Hair follicle dermal papilla cell (primary cell): ENCODE measurements around the gene FAM3A. TPM values are rescaled to one million over a fixed set of nuclear protein-coding genes. Genes with fewer than 3 reads are reported as not detected.

Source experiments
- small RNA-seq: library from RNA; depleted of rRNA; stranded (forward); fragments of <200 nt; gene quantifications from one replicate; pipeline ENCODE3, GENCODE V24; 2012
- total RNA-seq: library from RNA; depleted of rRNA; stranded (reverse); fragments of >200 nt; gene quantifications from 2 replicates; pipeline ENCODE4 v1.2.3, GENCODE V29; 2012

The FAM3A gene, protein sequence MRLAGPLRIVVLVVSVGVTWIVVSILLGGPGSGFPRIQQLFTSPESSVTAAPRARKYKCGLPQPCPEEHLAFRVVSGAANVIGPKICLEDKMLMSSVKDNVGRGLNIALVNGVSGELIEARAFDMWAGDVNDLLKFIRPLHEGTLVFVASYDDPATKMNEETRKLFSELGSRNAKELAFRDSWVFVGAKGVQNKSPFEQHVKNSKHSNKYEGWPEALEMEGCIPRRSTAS
- total RNA-seq = 25.4 and 28.1 TPM in 2 replicates

DNA sequence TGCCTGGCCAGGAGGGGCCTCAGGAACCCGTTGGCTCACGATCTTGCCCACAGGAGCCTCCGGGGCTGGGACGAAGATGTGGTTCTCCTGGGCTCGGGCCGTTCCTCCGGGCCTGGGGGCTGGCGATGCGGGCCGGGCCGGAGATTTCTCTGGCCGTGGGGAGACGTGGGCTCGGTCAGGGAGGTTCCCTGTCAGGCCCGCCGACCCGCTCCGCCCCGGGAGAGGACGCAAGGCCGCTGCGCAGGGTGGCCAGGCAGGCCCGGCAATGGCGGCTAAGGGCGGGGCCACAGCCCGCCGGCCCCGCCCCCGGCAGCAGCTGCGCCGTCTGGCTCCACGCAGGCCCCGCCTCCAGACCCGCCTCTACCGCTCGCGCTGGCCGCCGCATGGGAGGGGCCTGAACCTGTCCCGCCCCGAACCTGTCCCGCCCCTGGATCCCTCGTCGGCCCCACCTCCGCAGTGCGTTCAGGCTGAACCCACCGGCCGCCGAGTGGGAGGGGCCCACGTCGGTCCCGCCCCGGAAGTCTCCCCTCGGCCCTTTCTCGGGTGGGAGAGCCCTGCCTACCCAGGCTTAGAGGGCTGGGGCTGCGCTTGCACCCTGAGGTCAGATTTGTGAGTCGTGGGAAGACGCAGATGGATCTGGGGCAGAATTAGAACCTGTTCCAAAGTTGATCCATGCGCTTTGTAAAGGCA, at the start of gene FAM3A:
Gene FAM3A (minus strand): TSS at position 267 of the 690 bp plus-strand sequence. CDS start 460 bp downstream, outside the sequence.

DNA sequence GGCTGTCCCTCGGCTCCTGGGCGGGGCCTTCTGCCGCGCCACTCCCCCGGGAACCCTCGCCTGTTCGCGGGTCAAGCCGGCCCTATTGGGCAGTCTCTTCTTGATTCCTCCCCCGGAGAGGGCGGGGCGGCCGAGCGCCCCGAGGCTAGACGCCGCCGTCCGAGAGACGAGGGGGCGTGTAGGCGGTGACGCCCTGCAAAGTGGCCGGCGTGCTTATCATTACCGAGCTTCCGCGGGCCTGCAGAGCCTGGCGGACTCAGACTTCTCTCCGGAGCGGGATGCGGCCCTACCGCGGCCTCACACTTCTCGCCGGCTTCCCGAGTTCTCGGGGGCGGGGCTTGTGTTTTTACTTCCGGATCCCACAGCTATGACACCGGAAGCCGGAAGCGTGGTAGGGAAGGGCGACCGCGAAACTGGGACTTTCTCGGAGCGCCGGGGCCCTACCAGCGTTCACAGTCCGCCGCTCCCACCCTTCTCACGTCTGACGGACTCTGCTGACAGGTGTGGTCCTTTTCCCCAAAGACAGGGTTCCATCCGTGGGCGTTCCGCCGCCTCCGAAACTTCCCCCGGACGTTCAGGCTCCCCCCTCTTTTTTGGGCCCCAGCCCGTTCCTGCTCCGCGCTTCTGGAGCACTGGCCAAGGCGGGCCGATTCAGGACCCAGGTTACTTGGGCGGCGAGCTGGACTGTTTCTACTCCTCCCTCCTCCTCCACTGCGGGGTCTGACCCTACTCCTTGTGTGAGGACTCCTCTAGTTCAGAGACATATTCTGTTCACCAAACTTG, 31.4 kb upstream of the FAM3A start, which contains the start of gene IKBKG:
Gene IKBKG (plus strand): TSS at position 376 of the 783 bp plus-strand sequence. CDS start 4,383 bp downstream, outside the sequence.

DNA sequence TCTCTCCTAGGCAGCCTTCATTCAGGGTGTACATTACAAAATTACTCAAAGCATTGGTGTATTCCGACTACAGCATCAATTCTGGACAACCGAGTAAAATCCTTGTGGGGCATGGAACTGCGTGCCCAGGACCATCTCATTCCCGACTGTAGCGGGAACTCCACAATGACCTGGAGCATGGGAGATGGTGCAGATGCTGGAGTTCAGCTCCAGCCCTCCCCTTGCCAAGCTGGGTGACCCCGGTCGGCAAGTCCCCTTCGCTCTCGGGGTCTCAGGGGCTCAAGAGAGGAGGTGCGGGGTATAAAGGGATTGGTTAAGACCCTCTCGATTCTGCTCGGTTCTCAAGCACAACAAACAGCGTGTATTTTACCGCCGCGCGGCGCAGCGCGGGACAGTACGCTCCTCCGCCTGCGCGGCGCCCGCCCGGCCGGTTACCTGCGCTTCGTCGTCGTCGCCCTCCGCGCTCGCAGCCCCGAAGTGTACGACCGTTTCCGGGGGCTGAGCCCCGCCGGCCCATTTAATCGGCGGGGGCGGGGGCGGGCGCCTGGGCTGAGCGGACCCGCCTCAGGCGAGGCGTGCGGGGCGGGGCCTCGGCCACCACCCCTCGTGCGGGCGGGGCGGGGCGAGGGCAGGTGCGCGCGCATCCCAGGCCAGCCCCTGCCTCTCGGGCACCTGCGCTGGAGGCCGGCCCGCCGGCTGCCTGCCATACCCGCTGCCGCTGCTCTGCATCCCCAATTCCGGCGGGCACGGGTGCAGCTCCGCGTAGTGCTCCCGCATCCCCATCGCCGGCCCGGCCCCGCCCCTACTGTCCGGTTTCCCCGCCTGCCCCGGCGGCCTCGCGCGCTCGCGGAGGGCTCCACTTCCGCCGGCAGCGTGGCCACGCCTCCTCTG, 30.6 kb upstream of the FAM3A start, which contains the start of gene G6PD:
Gene G6PD (minus strand): TSS at position 493 of the 891 bp plus-strand sequence. CDS start 691 bp downstream, outside the sequence.

DNA sequence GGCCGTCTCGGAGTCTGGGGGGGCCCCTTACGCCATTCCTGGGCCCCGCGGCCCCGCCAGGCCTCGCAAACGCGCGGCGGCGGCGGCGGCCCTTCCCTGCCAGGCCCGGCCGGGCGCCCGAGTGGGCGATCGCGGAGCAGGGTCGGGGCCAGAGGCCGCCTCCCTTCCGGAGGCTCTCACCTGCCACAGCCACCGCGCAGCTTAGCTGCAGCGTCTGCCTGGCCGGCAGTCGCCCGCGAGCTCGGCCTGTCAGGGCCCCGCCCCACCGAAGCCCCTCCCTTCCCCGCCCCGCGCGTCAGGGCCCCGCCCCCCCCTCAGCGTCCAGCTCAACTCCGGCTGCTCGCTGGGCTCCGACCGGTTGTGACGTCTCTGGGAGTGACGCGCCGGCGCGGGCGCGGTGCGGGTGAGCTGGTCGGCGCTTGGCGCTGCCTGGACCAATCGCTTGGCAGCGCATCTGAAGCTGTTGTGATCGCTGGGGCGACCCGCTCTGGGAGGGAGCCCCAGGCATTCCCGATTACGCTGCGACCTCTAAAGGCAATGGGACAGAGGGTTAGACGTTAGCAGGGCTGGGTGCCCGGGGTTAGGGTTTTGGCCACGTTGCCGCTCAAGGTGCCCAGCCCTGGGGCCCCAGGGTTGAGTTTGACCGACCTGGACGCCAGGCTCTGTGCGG, 25.5 kb downstream of the FAM3A start, which contains the start of gene SLC10A3:
Gene SLC10A3 (minus strand): TSS at position 216 of the 670 bp plus-strand sequence. CDS start 1,689 bp downstream, outside the sequence.

DNA sequence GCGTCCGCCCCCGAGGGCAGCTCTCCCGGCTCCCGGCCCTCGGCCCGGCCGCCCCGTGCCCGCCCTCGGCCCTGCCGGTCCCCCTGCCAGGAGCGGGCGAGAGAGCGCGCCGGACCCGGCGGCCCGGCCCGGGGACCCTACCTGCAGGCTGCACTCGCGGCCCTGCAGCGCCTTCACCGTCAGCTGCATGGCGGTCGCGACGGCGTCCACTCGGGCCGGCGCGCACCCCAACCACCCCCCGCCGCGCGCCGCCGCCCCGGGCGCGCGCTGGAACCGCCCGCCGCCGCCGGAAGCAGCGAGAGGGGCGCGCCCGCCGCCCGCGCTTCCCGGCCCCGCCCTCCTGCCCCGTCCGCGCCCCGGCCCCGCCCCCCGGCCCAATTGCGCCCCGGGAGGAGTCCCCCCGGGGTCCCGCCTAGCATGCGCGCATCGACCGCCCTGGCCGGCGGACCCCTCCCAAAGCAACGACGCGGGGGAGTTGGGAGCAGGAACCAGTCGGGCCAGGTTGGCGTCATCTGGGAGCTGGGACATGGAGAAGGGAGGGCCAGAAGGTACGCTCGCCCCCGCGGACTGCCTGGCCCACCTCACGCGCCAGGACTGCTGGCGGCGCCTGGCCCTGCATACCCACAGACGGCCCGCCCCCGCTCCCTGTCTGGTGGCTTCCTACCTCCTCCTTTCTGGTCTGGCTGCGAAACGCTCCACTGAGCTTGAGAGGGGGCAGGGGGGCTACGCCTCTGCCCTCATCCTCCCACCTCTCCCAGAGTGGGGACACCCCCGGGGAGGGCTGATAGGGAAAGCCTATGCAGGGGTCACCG, 29.4 kb downstream of the FAM3A start, which contains the start of gene UBL4A:
Gene UBL4A (minus strand): TSS at position 220 of the 812 bp plus-strand sequence. CDS start 31 bp downstream, at position 189.

DNA sequence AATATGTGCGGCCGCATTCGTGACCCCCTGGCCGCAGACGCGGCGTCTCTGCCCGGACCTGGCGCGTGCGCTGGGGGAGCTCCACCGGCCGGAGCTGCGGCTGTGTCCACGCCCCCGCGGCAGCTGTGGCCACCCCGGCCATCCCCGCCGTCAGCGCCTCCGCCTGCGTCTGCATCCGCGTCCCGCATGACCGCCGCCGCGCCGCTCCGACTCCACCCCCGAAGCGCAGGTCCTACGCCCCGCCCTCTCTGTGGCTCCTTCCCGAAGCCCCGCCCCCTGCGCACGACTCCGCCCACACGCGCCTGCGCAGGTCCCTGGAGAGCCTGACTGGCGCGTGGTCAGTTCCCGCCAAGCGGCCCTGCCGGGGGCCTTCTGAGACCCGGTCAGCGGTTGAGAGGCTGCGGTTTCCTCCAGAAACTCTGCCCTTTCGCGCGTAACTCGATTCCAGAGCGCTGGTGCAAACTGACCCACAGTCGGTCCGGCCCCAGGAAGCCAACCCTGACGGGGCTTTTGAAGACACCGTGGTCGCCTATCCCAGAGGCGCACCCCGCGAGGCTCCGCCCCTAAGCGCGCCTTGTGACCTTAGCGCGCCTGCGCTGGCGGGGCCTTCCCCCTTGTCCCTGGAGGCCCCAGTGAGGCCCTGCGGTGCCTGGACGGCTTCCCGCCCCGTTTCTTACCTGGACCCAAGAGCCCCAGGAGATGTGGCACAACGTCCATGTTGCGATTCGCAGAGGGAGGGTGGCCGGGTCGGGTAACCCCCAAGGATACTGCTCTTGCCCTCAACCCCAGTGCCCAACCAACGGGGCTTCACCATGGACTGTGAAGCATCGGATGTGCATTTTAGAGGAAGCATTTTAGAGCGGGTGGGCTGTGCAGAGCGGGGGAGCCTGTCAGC, 37.1 kb downstream of the FAM3A start, which contains the start of gene LAGE3:
Gene LAGE3 (minus strand): TSS at position 554 of the 895 bp plus-strand sequence. CDS start 366 bp downstream, at position 188.

DNA sequence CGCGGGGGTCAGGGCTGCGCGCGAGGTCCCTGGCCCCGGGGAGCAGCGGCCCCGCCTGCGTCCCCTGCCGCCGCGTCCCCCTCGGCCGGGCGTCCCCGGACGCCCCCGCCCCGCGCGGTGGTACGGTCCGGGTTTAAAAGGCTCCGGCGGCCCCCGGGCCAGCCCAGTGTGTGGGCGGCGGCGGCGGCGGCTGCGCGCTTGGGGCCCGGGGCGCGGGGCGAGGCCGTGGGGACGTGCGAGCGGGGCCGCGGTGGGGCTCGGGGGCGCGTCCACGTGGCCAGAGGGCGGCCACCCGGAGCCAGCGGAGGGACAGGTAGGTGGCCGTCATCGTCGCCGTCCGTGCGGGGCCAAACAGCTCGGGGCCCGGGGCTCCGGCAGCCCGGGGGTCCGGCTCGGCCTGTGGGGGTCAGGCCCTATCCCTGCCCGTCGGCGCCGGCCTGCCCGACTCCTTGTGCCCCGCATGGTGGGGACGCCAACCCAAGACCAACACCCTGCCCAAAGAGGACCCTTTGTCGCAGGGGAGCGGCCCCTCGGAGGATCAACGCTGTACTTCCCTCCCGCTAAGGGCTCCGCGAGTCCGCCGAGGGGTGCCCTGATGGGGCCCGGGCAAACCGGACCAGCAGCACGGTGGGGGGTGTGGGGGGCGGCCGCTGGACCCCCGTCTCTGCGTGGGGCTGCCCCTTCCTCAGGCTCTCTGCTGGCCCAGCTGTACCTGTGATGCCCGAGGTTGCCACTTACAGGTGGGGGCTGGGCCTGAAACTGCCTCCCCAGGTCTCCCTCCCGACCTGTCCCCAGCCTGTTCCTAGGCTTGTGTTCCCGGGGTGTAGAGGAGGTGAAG, 57.7 kb downstream of the FAM3A start, which contains the start of gene PLXNA3:
Gene PLXNA3 (plus strand): TSS at position 166 of the 838 bp plus-strand sequence. CDS start 1,903 bp downstream, outside the sequence.

Small RNAs within 50 kb of the gene (small RNA-seq; reads per million reads assigned to genes)
- not detected for gene RN7SL697P

Other genes starting within 250 kb of the FAM3A start
- gene TEX28, start 221.1 kb downstream of the FAM3A start, total RNA-seq = not detected in 2 replicates
- not detected in 2 replicates for gene TKTL1, start 220.4 kb downstream of the FAM3A start, total RNA-seq
- 4,119 and 4,322 TPM in 2 replicates for gene FLNA, start 141.6 kb downstream of the FAM3A start, total RNA-seq
- gene EMD, start 136.9 kb downstream of the FAM3A start, total RNA-seq = 29.2 and 39.7 TPM in 2 replicates
- 1,504 and 2,235 TPM in 2 replicates for gene RPL10, start 117.9 kb downstream of the FAM3A start, total RNA-seq
- 54.7 and 73.2 TPM in 2 replicates for gene DNASE1L1, start 107.0 kb downstream of the FAM3A start, total RNA-seq
- 19.9 and 22.6 TPM in 2 replicates for gene TAFAZZIN, start 104.7 kb downstream of the FAM3A start, total RNA-seq
- 52.0 and 53.1 TPM in 2 replicates for gene ATP6AP1, start 87.6 kb downstream of the FAM3A start, total RNA-seq
- 117 and 119 TPM in 2 replicates for gene GDI1, start 79.1 kb downstream of the FAM3A start, total RNA-seq
- 37.2 and 47.6 TPM in 2 replicates for gene FAM50A, start 72.1 kb downstream of the FAM3A start, total RNA-seq
- gene PLXNA3, start 58.0 kb downstream of the FAM3A start, total RNA-seq = 23.8 and 35.0 TPM in 2 replicates
- 13.3 and 19.4 TPM in 2 replicates for gene LAGE3, start 37.0 kb downstream of the FAM3A start, total RNA-seq
- 39.1 and 43.0 TPM in 2 replicates for gene UBL4A, start 29.6 kb downstream of the FAM3A start, total RNA-seq
- 31.8 and 35.3 TPM in 2 replicates for gene SLC10A3, start 25.6 kb downstream of the FAM3A start, total RNA-seq
- gene G6PD, start 30.6 kb upstream of the FAM3A start, total RNA-seq = 98.6 and 101 TPM in 2 replicates
- 12.7 and 15.2 TPM in 2 replicates for gene IKBKG, start 31.4 kb upstream of the FAM3A start, total RNA-seq
- not detected in 2 replicates for gene CTAG1A, start 68.9 kb upstream of the FAM3A start, total RNA-seq
- gene CTAG1B, start 103.0 kb upstream of the FAM3A start, total RNA-seq = not detected in 2 replicates
- gene CTAG2, start 137.3 kb upstream of the FAM3A start, total RNA-seq = 1.5 TPM in 1 of 2 replicates, not detected in the other
- 0.12 and 0.65 TPM in 2 replicates for gene GAB3, start 234.8 kb upstream of the FAM3A start, total RNA-seq
- 23.6 and 27.7 TPM in 2 replicates for gene DKC1, start 246.6 kb upstream of the FAM3A start, total RNA-seq